Measurements from ENCODE around the gene GGT5. TPM values are rescaled to one million over a fixed set of nuclear protein-coding genes. Genes with fewer than 3 reads are reported as not detected.

The GGT5 gene
- total RNA-seq, 2 experiments from 2014 or later: 0.40 TPM; not detected in 1

- Mint-ChIP-seq H3K4me3 (no peak overlapping the region), H3K9me3 (ENCODE audit: low read depth) (no peaks in the 10 kb centered on the region), H3K4me1 (no peaks in the 10 kb centered on the region), H3K36me3 (peaks cover 1% of the 10 kb centered on the region), H3K27me3 (no peaks in the 10 kb centered on the region), H3K27ac (no peak overlapping the region)
- CTCF ChIA-PET: interaction anchor here (0.7 to 1.8 kb wide), 6 partner anchors 10 to 51 kb away, joined by 3 to 7 read pairs (median 4); no protein-coding TSS in a partner anchor
- no peak for DNase-seq
- no peak for ATAC-seq
These were observed 65.2 kb downstream of the GGT5 start for GRCh38 chr22:24179478-24180210.

GRCh38 chr22:24178502-24179440 is 66.1 kb downstream of the GGT5 start:
- CTCF ChIA-PET: interaction anchor here (0.7 to 1.8 kb wide), 7 partner anchors 11 to 67 kb away, joined by 3 to 7 read pairs (median 4); no protein-coding TSS in a partner anchor
- H3K27ac Mint-ChIP-seq: no peak overlapping the region
- no peaks in the 10 kb centered on the region for H3K9me3 Mint-ChIP-seq (ENCODE audit: low read depth)

DNA sequence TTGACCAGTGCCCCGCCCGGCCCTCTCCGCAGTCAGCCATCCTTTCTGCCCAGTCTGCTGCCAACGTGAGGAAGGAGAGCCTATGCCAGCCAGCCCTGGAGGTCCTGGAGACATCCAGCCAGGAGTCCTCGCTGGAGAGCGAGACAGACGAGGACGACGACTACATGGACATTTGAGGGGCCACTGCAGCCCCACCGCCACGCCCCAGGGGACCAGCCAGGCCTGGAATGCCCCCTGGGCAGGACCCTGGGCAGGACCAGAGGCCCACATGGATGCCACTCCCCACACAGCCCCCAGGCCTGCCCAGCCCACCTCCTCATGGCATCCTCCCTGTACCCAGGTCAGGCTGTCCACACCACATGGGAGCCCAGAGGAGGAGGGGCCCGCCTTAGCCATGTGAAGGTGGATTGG is 66.9 kb downstream of the GGT5 start:
- ATAC-seq: no peak
- DNase-seq: no peak
- no peaks in the 10 kb centered on the region for H3K4me1 Mint-ChIP-seq
- CTCF ChIA-PET: interaction anchor here (0.7 to 0.8 kb wide), 2 partner anchors 68 to 71 kb away, joined by 3 to 4 read pairs; no protein-coding TSS in a partner anchor
- no peak overlapping the region for H3K27ac Mint-ChIP-seq
- peaks cover 5% of the 10 kb centered on the region for H3K36me3 Mint-ChIP-seq
- no peaks in the 10 kb centered on the region for H3K9me3 Mint-ChIP-seq (ENCODE audit: low read depth)
- no peaks in the 10 kb centered on the region for H3K27me3 Mint-ChIP-seq
- H3K4me3 Mint-ChIP-seq: no peak overlapping the region

More at GRCh38 chr22:24178502-24179440, 66.1 kb downstream of the GGT5 start:
- no peaks in the 10 kb centered on the region for H3K27me3 Mint-ChIP-seq
- DNase-seq (no peak), ATAC-seq (no peak)
- H3K4me3 Mint-ChIP-seq: no peak overlapping the region
- H3K36me3 Mint-ChIP-seq: peaks cover 1% of the 10 kb centered on the region
- H3K4me1 Mint-ChIP-seq: no peaks in the 10 kb centered on the region

DNA sequence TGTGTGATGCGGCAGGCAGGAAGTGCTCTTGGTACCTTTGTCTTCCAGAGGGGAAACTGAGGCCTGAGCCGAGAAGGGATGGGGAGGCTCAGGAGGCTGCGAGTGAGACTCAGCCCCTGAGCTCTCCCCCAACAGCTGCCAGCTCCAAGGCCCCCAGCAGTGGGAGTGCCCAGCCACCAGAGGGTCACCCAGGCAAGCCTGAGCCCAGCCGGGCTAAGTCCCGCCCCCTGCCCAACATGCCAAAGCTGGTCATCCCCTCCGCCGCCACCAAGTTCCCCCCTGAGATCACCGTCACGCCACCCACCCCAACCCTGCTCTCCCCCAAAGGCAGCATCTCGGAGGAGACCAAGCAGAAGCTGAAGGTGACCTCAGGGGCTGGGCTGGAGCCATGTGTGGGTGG is 67.4 kb downstream of the GGT5 start:
- ATAC-seq: no peak
- H3K4me1 Mint-ChIP-seq: no peaks in the 10 kb centered on the region
- no peak overlapping the region for H3K27ac Mint-ChIP-seq
- peaks cover 7% of the 10 kb centered on the region for H3K36me3 Mint-ChIP-seq
- no peaks in the 10 kb centered on the region for H3K9me3 Mint-ChIP-seq (ENCODE audit: low read depth)
- no peak for DNase-seq
- CTCF ChIA-PET: interaction anchor here (0.7 to 1.0 kb wide), 3 partner anchors 71 to 121 kb away, joined by 3 to 4 read pairs (median 3); no protein-coding TSS in a partner anchor
- H3K4me3 Mint-ChIP-seq: no peak overlapping the region
- no peaks in the 10 kb centered on the region for H3K27me3 Mint-ChIP-seq

DNA sequence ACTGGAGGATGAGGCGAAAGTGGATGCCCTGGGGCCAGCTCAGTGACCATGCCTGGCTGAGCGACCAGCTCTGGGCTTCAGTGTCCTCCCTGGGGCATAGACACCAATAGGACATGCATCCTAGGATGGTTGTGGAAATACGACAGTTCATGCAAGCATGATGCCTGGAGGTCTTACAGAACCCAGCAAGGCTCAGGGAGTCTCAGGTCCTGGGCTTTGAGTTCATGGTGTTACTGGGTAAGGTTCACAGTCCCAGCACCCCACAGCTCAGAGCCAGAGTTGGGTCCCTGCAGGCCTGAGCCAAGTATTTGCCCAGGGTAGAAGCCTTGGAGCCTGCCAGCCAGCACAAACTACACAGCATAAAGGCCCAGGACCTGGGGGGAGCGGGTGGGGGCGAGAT is 67.8 kb downstream of the GGT5 start:
- H3K27me3 Mint-ChIP-seq: no peaks in the 10 kb centered on the region
- no peaks in the 10 kb centered on the region for H3K4me1 Mint-ChIP-seq
- DNase-seq (no peak), ATAC-seq (no peak)
- H3K36me3 Mint-ChIP-seq: peaks cover 7% of the 10 kb centered on the region
- no peaks in the 10 kb centered on the region for H3K9me3 Mint-ChIP-seq (ENCODE audit: low read depth)
- H3K27ac Mint-ChIP-seq: no peak overlapping the region
- no peak overlapping the region for H3K4me3 Mint-ChIP-seq
- CTCF ChIA-PET: interaction anchor here (0.8 to 3.8 kb wide), 4 partner anchors 20 to 121 kb away, joined by 3 to 31 read pairs (median 15); no protein-coding TSS in a partner anchor

- DNase-seq (no peak), ATAC-seq (no peak)
- peaks cover 7% of the 10 kb centered on the region for H3K36me3 Mint-ChIP-seq
- H3K27ac Mint-ChIP-seq: no peak overlapping the region
- no peaks in the 10 kb centered on the region for H3K4me1 Mint-ChIP-seq
- H3K27me3 Mint-ChIP-seq: no peaks in the 10 kb centered on the region
- CTCF ChIA-PET: interaction anchor here (0.8 to 3.8 kb wide), 6 partner anchors 20 to 120 kb away, joined by 3 to 35 read pairs (median 15); no protein-coding TSS in a partner anchor
- no peak overlapping the region for H3K4me3 Mint-ChIP-seq
- H3K9me3 Mint-ChIP-seq (ENCODE audit: low read depth): no peaks in the 10 kb centered on the region
These were observed 68.3 kb downstream of the GGT5 start for GRCh38 chr22:24176630-24177029.

- ATAC-seq (no peak), DNase-seq (no peak)
- Mint-ChIP-seq H3K27ac (no peak overlapping the region), H3K4me3 (no peak overlapping the region), H3K27me3 (no peaks in the 10 kb centered on the region), H3K36me3 (peaks cover 7% of the 10 kb centered on the region), H3K9me3 (ENCODE audit: low read depth) (no peaks in the 10 kb centered on the region), H3K4me1 (no peaks in the 10 kb centered on the region)
- CTCF ChIA-PET: interaction anchor here (0.8 to 3.8 kb wide), 12 partner anchors 19 to 162 kb away, joined by 3 to 35 read pairs (median 6); no protein-coding TSS in a partner anchor
These were observed 68.8 kb downstream of the GGT5 start for GRCh38 chr22:24176040-24176439.

DNA sequence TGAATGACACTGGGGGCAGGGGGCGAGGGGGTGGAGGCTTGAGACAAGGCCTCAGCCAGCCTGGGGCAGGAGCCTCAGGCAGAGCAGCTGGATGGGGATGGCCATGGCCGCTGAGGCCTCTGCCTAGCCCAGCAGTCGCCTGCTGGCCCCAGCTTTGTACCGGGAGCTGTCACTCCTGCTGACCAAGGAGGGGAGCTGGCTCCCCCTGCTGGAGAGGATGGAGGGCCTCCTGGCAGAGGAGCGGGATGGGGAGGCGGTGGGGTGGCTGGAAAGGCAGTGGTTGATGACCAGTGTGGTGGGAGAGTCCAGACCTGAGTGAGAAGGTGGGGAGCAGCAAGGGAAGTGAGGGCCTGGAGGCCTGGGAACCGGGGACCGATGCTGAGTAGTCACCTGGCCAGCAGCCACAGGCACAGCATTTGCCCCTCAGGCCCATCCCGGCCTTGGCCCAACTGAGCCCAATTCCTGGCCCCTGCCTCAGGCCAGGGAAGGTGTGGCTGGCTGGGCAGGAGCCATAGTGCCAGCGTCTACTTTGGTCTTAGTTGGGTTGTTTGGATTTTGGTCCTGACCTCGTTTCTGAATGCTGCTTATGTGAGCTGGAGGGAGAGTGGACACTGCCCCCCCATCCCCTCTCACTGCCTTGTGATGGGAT is 69.6 kb downstream of the GGT5 start:
- Mint-ChIP-seq H3K4me3 (no peak overlapping the region), H3K27me3 (no peaks in the 10 kb centered on the region), H3K4me1 (no peaks in the 10 kb centered on the region), H3K27ac (peak overlapping the region; percentile 42), H3K9me3 (ENCODE audit: low read depth) (no peaks in the 10 kb centered on the region), H3K36me3 (peaks cover 7% of the 10 kb centered on the region)
- ATAC-seq: peak; percentile 69
- peak; percentile 76 for DNase-seq
- CTCF ChIA-PET: interaction anchor here (0.7 to 3.8 kb wide), 18 partner anchors 11 to 266 kb away, joined by 3 to 35 read pairs (median 5); no protein-coding TSS in a partner anchor

DNA sequence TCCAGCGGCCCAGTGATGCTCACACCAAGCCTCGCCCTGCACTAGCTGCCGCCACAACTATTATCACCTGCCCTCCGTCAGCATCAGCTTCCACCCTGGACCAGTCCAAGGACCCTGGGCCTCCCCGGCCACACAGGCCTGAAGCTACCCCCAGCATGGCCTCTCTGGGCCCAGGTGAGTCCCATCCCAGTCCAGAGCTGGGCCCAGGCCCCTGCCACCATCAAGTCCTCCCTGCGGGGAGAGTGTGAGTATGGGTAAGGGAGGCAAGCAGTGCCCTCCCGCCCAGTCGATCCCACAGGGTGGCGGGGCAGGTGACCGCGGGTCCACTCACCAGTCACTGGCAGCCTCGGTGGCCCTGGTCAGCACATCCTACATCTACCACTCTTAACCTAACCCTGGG is 73.1 kb downstream of the GGT5 start:
- H3K36me3 Mint-ChIP-seq: peaks cover 7% of the 10 kb centered on the region
- H3K4me3 Mint-ChIP-seq: no peak overlapping the region
- H3K27me3 Mint-ChIP-seq: no peaks in the 10 kb centered on the region
- ATAC-seq (no peak), DNase-seq (no peak)
- H3K9me3 Mint-ChIP-seq (ENCODE audit: low read depth): no peaks in the 10 kb centered on the region
- no peaks in the 10 kb centered on the region for H3K4me1 Mint-ChIP-seq
- CTCF ChIA-PET: interaction anchor here (0.6 kb wide), 1 partner anchor 216 kb away, joined by 3 read pairs; no protein-coding TSS in a partner anchor
- no peak overlapping the region for H3K27ac Mint-ChIP-seq

GRCh38 chr22:24170632-24171031 is 74.2 kb downstream of the GGT5 start:
- CTCF ChIA-PET: no interaction called here
- DNase-seq (no peak), ATAC-seq (no peak)
- Mint-ChIP-seq H3K36me3 (peaks cover 10% of the 10 kb centered on the region), H3K27me3 (no peaks in the 10 kb centered on the region), H3K4me1 (no peaks in the 10 kb centered on the region), H3K4me3 (no peak overlapping the region), H3K9me3 (ENCODE audit: low read depth) (no peaks in the 10 kb centered on the region), H3K27ac (no peak overlapping the region)

DNA sequence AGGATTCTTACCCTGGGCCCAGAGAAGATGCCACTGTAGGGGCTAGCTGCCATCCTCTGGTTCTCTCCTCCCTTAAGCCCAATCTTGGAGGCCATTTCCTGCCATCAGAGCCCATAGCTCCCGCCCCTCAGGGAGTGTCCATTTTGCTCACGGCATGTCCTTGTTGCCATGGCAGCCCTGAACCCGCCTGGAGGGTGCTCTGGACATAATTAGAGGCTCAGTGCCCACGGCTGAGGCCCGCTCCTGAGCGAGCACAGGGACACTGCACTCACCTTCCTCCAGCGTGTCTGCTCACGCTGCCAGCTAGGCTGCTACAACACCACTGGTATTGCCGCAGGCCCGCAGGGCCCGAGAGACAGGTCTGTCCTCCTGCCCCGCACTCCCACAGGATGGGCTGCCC is 74.7 kb downstream of the GGT5 start:
- Mint-ChIP-seq H3K4me3 (no peak overlapping the region), H3K27ac (no peak overlapping the region), H3K36me3 (peaks cover 9% of the 10 kb centered on the region), H3K4me1 (no peaks in the 10 kb centered on the region), H3K27me3 (no peaks in the 10 kb centered on the region), H3K9me3 (ENCODE audit: low read depth) (no peaks in the 10 kb centered on the region)
- CTCF ChIA-PET: interaction anchor here (0.9 to 1.3 kb wide), 2 partner anchors 12 to 13 kb away, joined by 3 to 4 read pairs; no protein-coding TSS in a partner anchor
- ATAC-seq: no peak
- no peak for DNase-seq
